GM18526 (cell line): ENCODE results near the gene PTTG2.

Experiments
- POLR2A ChIP-seq: IDR thresholded peaks from 3 replicates; pipeline ENCODE4 v1.6.1; 2011; ENCODE audit not compliant: insufficient read length; ENCODE audit errors: extremely low read depth

The PTTG2 gene

DNA sequence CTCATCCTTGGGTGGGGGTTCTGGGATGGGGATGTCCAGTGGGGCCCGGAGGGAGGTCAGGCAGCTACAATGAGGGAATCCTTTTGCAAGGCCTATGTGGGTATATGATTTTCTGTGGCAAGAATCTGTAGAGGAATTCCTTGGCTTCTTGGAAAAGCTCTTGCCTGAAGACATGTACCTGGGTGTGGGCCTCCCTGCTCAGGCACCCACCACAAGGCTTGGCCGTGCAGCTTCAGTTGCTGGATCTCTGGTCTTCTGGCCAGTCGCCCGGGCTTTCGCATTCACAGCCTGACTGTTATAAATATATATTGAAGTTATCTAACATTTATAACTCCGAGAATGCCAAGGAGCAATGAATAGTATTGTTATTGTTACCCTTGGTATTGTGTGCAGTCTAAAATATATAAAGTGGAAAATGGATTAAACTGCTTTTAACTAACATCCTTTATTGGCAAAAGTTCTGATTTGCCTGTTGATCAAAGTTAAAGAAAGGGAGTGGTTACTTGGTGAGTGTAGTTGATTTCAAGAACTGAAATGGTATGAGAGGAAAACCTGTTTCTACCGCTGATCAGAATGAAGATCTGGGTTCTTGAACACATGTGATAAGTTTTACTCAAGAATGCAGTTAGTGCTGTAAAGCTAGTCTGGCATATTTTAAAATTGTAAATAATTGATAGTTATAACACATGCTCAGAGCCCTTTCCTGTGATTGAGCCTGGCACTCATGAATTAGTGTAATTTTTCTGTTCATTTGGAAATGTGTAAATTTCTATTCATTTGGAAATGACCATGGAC lies 36.0 kb downstream of the PTTG2 start:
- TF ChIP-seq POLR2A, result no peak

DNA sequence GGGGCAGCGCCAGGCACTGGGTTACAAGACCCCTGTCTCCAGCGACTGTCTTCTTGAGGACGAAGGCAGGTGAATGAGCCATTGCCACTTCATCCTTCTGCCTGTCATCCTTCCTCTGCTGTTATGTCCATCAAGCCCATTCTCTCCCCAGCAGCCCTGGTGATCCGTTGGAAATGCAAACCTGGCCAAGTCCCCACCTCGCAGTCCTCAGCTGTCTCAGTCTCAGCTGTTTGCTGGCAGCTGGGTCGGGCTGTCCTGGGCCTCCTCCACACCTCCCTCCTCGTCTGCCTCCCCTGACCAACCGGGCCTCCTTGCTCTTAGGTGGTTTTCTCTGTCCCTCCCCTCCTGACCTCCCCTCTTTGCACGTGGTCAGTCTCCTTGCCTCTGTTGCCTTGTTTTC lies 38.0 kb downstream of the PTTG2 start:
- TF ChIP-seq POLR2A, result no peak

DNA sequence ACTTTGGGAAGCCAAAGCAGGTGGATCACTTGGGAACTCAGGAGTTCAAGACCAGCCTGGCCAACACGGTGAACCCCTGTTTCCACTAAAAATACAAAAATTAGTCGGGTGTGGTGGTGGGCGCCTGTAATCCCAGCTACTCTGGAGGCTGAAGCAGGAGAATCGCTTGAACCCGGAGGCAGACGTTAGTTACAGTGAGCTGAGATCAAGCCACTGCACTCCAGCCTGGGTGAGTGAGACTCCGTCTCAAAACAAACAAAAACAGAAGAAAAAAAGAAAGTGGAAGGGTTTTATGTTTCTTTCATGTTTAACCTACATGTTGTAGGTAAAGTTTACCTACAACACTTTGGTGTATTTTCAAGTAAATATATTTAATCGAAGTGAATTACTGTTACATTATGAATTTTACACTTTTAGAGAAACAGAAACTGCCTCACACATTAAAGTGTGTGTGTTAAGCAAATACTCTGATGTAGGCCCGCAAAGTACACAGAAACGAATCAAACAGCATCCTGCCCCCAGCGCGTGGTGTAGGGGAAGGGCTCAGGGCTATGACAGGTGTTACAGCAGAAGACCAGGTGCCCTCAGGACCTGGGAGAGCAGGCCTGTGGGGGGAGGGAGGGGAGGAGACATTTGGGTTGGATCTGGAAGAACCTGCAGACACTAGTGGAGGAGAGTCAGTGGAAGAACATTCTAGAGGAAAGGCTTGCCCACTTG lies 39.0 kb downstream of the PTTG2 start:
- no peak for TF ChIP-seq POLR2A

DNA sequence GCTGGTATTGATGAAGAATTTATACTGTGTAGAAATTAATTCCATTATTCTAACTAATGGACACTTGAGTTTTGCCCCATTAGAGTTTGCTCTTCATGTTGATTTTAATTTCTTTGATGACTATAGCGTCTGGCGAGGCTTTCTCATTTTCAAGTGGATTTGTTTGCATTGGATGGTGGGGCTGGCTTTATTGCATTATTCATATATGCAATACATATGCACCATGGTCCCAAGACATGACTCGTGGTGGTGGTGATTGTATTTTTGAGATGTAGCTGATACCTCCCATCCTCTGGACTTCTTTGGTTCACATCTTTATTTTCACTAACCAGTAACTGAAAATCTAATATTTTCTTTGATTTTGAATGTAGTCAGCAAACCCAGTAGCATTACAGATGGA lies 39.8 kb downstream of the PTTG2 start:
- TF ChIP-seq POLR2A, result no peak

DNA sequence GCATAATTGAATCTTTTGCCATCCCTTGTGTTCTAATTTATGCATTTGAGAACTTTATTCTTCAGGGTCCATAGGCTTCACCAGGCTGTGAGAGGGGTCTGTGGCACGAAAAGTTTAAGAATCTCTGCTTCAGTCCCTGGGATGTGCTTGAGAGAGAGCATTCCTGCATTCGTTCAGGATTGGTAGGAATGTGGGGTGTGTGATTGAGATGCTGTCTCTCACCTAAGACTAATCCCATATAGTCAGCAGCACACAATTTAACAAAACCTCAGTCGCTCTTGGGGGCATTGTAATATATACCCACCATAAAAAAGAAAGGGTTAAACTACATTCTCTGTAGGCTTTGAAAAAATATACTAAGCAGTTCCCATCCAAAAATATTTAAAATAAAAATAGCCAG lies 41.7 kb downstream of the PTTG2 start:
- TF ChIP-seq POLR2A, result no peak

DNA sequence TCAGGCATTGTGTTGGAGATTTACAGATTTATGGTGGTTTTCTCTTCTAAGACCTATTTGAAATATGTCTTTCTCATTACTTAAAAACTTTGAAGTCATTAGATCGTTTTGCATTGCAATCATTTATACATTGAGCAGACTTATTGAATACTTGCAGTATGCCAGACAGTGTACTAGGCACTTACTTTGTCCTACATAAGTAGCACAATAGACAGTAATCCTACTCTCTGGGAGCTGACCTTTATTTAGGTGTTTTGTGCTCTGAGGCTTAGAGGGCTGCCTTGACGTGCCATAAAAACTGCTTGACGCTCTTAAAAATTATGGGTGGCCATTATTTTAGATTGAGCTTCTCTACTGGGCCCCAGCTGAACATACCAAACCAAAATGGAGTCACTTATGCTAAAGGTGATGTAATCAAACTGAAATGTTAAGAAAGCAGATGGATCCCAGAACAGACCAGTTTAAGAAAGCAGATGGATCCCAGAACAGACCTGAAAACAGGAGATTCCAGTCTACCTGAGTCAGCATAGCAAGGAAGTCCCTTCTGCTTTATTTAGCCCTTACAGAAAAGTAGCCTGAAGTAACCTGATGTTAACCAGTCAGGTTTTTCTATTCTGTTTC lies 42.4 kb downstream of the PTTG2 start:
- TF ChIP-seq POLR2A, result no peak

DNA sequence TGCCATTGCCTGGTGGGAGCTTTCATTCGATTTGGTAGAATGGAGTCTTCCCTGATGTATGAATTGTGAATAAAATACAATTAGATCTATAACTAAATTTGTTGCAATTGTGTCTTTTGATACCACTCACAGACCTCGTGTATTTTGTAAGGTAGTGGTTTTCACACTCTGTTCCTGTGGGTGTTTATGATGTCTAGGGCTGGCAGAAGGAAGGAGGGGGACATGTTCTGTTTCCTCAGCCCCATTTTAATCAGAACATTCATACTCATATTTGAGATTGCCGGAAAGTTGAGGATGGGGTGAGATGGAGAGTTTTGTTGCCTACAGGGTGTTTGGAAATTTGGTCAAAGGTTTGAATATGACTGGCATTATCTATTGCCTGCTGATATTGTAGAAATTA lies 42.9 kb downstream of the PTTG2 start:
- no peak for TF ChIP-seq POLR2A

DNA sequence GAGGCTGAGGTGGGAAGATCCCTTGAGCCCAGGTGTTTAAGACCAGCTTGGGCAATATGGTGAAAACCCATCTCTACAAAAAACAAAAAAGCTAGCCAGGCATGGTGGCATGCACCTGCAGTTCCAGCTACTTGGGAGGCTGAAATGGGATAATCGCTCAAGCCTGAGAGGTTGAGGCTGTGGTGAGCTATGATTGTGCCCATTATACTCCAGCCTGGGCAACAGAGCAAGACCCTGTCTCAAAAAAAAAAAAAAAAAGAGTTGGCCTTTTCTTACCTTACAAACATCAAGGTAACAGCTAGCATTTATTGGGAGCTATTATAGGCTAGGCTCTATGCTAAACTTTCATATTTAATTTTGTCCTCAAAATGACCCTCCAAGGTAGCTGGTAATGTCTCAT lies 43.4 kb downstream of the PTTG2 start:
- no peak for TF ChIP-seq POLR2A

DNA sequence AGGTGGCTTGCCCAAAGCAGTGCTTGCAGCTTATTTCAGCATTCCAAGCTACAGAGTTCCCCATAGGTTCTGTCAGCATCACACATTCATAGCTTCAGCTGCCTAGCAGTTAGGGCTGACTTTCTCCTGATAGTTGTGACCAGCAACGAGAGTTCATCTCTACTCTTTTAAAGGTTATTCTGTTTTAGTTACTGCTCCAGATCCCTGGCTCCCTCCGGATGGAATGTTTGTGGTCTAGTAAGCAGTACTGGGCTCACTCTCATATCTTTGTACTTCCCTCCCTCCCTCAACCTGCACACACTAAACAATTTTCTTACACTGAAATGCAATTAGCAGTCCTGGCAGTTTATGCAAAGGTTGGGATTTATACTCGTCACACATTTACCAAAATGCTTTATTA lies 43.9 kb downstream of the PTTG2 start:
- no peak for TF ChIP-seq POLR2A

DNA sequence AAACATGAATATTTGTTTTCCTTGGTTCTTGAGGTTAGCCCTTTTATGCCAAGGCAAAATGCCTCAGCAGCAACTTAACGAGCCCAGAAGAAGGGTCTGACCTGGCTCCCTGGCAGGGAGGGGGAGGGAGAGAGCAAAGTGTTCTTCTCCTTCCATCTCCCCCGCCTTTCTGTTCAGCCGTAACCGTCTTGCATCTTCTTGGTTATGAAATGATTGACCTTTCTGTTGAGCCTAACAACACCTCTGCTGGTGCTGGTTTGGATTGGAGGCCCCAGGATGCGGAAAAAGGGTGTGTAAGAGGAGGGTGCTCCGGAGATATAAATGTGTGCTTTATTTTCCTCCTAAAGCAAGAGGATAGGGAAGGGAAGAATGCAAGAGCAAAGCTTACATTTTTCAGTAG lies 44.7 kb downstream of the PTTG2 start:
- TF ChIP-seq POLR2A, result no peak

DNA sequence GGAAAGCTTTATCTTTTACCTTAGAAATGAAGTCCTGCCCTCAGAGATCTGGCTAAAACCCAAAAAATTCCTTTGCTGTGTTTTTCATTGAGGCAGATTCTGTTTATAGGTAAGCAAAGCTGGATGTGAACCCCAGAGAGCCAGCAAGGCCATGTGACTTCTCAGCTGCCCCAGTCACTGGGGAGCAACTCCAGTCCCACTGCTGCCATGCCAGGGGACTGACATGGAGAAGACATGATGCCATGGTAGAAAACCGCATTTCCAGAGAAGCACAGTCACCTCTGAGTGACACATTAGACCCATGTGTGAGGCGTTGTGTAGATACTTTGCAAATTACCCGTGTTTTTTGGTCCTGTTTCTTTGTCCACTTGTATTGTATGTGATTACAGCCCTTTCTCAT lies 45.4 kb downstream of the PTTG2 start:
- TF ChIP-seq POLR2A, result no peak

DNA sequence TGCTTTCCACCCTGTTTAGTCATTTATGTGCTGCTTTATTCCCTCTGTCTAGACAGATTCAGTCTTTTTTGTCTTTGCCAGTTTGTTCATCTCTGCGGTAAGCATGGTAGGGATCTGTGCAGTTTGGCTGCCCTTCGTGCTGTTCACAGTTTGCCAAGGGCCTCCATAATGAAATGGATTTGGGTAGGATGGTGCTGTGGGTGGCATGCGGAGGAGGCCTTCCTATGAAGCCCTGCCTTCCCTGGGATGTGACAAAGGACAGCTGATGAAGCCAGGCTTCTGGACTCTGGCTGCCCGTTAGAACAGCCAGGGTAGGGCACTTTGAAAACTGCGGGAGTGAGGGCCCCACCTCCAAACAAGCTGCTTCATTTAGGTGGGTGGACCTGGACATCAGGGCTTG lies 47.4 kb downstream of the PTTG2 start:
- no peak for TF ChIP-seq POLR2A

DNA sequence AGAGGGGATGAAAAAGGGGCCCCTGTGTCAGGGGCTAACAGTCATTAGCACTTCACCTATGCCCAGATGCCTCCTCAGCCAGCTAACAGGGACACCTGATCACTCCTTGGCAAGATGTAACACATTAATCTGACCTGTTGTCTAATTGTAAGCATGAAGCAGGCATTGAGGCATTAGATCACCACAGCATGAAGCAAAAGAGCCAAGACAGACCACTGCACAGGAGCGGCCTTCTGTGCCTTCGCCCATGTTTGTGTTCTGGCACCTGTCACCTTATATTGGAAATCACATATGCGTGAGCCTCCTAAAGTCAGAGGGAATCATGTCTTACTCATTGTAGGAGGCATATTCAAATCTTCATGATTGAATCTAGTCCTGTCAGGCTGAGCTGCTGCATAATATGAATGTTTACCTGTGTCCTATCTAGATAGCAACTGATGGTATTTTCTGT lies 48.4 kb downstream of the PTTG2 start:
- TF ChIP-seq POLR2A, result no peak

DNA sequence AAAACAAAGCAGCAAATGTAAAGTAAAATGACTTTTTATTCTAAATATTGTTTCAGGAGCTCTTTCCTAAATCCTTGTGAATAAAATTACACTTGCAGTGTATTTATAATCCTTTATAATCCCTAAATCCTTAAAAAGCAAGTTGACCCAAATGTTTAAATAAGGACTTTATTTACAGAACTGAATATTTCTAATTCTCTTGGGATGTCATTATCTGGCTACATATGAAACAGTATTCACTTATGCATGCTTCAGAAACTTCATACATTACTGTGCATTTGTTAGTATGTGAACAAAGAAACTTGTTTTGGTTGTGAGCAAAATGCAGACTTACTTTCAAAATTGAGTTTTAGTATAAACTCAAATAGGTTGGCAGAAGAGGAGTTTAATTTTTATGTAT lies 49.2 kb downstream of the PTTG2 start:
- TF ChIP-seq POLR2A, result no peak

DNA sequence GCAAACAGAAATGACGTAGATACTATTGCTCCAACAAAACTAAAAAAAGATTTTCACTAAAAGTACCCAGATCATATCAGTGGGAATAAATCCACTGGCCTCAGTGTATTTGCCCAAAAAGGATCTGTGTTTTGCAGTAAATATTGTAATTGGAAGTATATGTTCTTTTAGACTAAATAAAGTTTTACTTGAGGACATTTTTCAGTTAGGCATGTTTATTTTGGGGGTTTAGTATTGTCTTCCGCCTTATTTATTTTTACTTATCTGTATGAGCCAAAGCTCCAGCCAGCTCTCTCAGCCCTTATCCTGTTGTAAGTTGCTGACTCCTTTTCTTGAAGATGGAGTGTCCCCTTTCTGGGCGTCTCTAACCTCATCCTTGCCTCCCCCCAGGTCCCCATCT lies 49.8 kb downstream of the PTTG2 start:
- TF ChIP-seq POLR2A, result no peak
